Stimulated activated CD8-positive, alpha-beta memory T cell treated with anti-CD3 and anti-CD28 coated beads, Interleukin-4, amount 100 ng/mL, for 24 hours (primary cell): ENCODE measurements around the gene TENM4.

Experiments
- DNase-seq: peaks from one replicate; pipeline ENCODE4 v3.0.0-alpha.2; 2020; ENCODE audit warnings: low read depth

TENM4 gene

GRCh38 chr11:79342686-79343085, 98.1 kb downstream of the TENM4 start:
- no peak for DNase-seq

GRCh38 chr11:79342236-79342635, 98.6 kb downstream of the TENM4 start:
- DNase-seq, result no peak

GRCh38 chr11:79340535-79340934, 100.3 kb downstream of the TENM4 start:
- no peak for DNase-seq

GRCh38 chr11:79336797-79337517, 103.9 kb downstream of the TENM4 start:
- DNase-seq, result no peak

- no peak for DNase-seq
These were observed 105.1 kb downstream of the TENM4 start for GRCh38 chr11:79335681-79336080.

GRCh38 chr11:79333355-79333754, 107.5 kb downstream of the TENM4 start:
- DNase-seq, result no peak

- DNase-seq, result no peak
These were observed 108.8 kb downstream of the TENM4 start for GRCh38 chr11:79332017-79332416.

GRCh38 chr11:79331203-79331901, 109.5 kb downstream of the TENM4 start:
- no peak for DNase-seq

- no peak for DNase-seq
These were observed 110.2 kb downstream of the TENM4 start for GRCh38 chr11:79330651-79331050.

- no peak for DNase-seq
These were observed 111.3 kb downstream of the TENM4 start for GRCh38 chr11:79329561-79329960.

- no peak for DNase-seq
These were observed 112.4 kb downstream of the TENM4 start for GRCh38 chr11:79328402-79328801.

- no peak for DNase-seq
These were observed 115.0 kb downstream of the TENM4 start for GRCh38 chr11:79325851-79326250.

GRCh38 chr11:79321263-79321662, 119.6 kb downstream of the TENM4 start:
- no peak for DNase-seq

GRCh38 chr11:79314906-79315689, 125.7 kb downstream of the TENM4 start:
- DNase-seq, result no peak

- no peak for DNase-seq
These were observed 127.3 kb downstream of the TENM4 start for GRCh38 chr11:79313530-79313913.

- DNase-seq, result no peak
These were observed 128.0 kb downstream of the TENM4 start for GRCh38 chr11:79312617-79313529.

- DNase-seq, result no peak
These were observed 129.4 kb downstream of the TENM4 start for GRCh38 chr11:79311461-79311860.

- DNase-seq, result no peak
These were observed 131.4 kb downstream of the TENM4 start for GRCh38 chr11:79309407-79309806.

- no peak for DNase-seq
These were observed 132.4 kb downstream of the TENM4 start for GRCh38 chr11:79308429-79308828.

GRCh38 chr11:79304599-79305212, 136.1 kb downstream of the TENM4 start:
- no peak for DNase-seq

GRCh38 chr11:79296141-79296540, 144.7 kb downstream of the TENM4 start:
- no peak for DNase-seq
